Measurements from ENCODE around the gene TPO. TPM values are rescaled to one million over a fixed set of nuclear protein-coding genes. Genes with fewer than 3 reads are reported as not detected.
"Not testable (repeated sequence)": the region's sequence is repeated elsewhere in the genome, so short reads cannot be mapped to it uniquely, and the experiment has no call there.

Gene TPO
- total RNA-seq, 1 experiment from 2014 or later = not detected

- H3K36me3 ChIP-seq; H3K27me3 ChIP-seq; H3K4me1 ChIP-seq; H3K4me3 ChIP-seq; DNase-seq; H3K27ac ChIP-seq; H3K9me3 ChIP-seq (replicated peaks): not testable (repeated sequence)
Observed at GRCh38 chr2:1581257-1581964, 168.1 kb downstream of the TPO start.

GRCh38 chr2:1581965-1582625 is 168.8 kb downstream of the TPO start:
- Histone ChIP-seq H3K9me3 (replicated peaks) (no peaks in the 10 kb centered on the region), H3K27me3 (peaks cover 4% of the 10 kb centered on the region), H3K36me3 (no peaks in the 10 kb centered on the region), H3K27ac (no peak overlapping the region), H3K4me1 (peaks cover 3% of the 10 kb centered on the region; the same call in 1 of the 2 replicates), H3K4me3 (no peak overlapping the region)
- no peak for DNase-seq

GRCh38 chr2:1582891-1583341 is 169.7 kb downstream of the TPO start:
- Histone ChIP-seq H3K27me3 (peaks cover 4% of the 10 kb centered on the region), H3K4me3 (no peak overlapping the region), H3K36me3 (no peaks in the 10 kb centered on the region), H3K4me1 (peaks cover 3% of the 10 kb centered on the region; the same call in 1 of the 2 replicates), H3K27ac (no peak overlapping the region), H3K9me3 (replicated peaks) (no peaks in the 10 kb centered on the region)
- DNase-seq = no peak

- no peak overlapping the region for H3K27ac ChIP-seq
- no peak overlapping the region for H3K4me3 ChIP-seq
- H3K9me3 ChIP-seq (replicated peaks) = no peaks in the 10 kb centered on the region
- peaks cover 8% of the 10 kb centered on the region for H3K4me1 ChIP-seq
- H3K27me3 ChIP-seq = peaks cover 4% of the 10 kb centered on the region
- no peak for DNase-seq
- no peaks in the 10 kb centered on the region for H3K36me3 ChIP-seq
Observed at GRCh38 chr2:1584051-1584531, 170.8 kb downstream of the TPO start.

- H3K36me3 ChIP-seq = no peaks in the 10 kb centered on the region
- H3K4me1 ChIP-seq = peaks cover 15% of the 10 kb centered on the region
- H3K27me3 ChIP-seq = peaks cover 4% of the 10 kb centered on the region
- DNase-seq = no peak
- no peaks in the 10 kb centered on the region for H3K9me3 ChIP-seq (replicated peaks)
- no peak overlapping the region for H3K27ac ChIP-seq
- H3K4me3 ChIP-seq = no peak overlapping the region
Observed at GRCh38 chr2:1584691-1585485, 171.6 kb downstream of the TPO start.

- Histone ChIP-seq H3K27me3 (no peaks in the 10 kb centered on the region; the same call in 1 of the 2 replicates), H3K27ac (no peak overlapping the region), H3K4me1 (peaks cover 13% of the 10 kb centered on the region), H3K36me3 (no peaks in the 10 kb centered on the region), H3K4me3 (no peak overlapping the region), H3K9me3 (replicated peaks) (no peaks in the 10 kb centered on the region)
- no peak for DNase-seq
Observed at GRCh38 chr2:1585635-1586034, 172.4 kb downstream of the TPO start.

GRCh38 chr2:1586251-1586922 is 173.1 kb downstream of the TPO start:
- Histone ChIP-seq H3K4me1 (peaks cover 21% of the 10 kb centered on the region), H3K27me3 (no peaks in the 10 kb centered on the region; the same call in 1 of the 2 replicates), H3K9me3 (replicated peaks) (no peaks in the 10 kb centered on the region), H3K4me3 (no peak overlapping the region), H3K36me3 (no peaks in the 10 kb centered on the region), H3K27ac (no peak overlapping the region)
- DNase-seq = no peak

- Histone ChIP-seq H3K4me3 (no peak overlapping the region), H3K9me3 (replicated peaks) (no peaks in the 10 kb centered on the region), H3K27ac (no peak overlapping the region), H3K27me3 (no peaks in the 10 kb centered on the region; the same call in 1 of the 2 replicates), H3K4me1 (peaks cover 25% of the 10 kb centered on the region), H3K36me3 (no peaks in the 10 kb centered on the region)
- DNase-seq = no peak
Observed at GRCh38 chr2:1586923-1587840, 173.9 kb downstream of the TPO start.

GRCh38 chr2:1588051-1588977 is 175.1 kb downstream of the TPO start:
- Histone ChIP-seq H3K9me3 (replicated peaks) (no peaks in the 10 kb centered on the region), H3K36me3 (no peaks in the 10 kb centered on the region), H3K27ac (no peak overlapping the region), H3K4me1 (peaks cover 34% of the 10 kb centered on the region), H3K27me3 (no peaks in the 10 kb centered on the region; the same call in 1 of the 2 replicates), H3K4me3 (no peak overlapping the region)
- DNase-seq = no peak

GRCh38 chr2:1588978-1589621 is 175.8 kb downstream of the TPO start:
- peaks cover 42% of the 10 kb centered on the region for H3K4me1 ChIP-seq
- no peak overlapping the region for H3K4me3 ChIP-seq
- peak; percentile 57 to 66 for DNase-seq
- H3K27ac ChIP-seq = no peak overlapping the region
- H3K9me3 ChIP-seq (replicated peaks) = no peaks in the 10 kb centered on the region
- no peaks in the 10 kb centered on the region for H3K36me3 ChIP-seq
- H3K27me3 ChIP-seq = no peaks in the 10 kb centered on the region; the same call in 1 of the 2 replicates

GRCh38 chr2:1590596-1591460 is 177.6 kb downstream of the TPO start:
- no peaks in the 10 kb centered on the region for H3K9me3 ChIP-seq (replicated peaks)
- H3K27ac ChIP-seq = no peak overlapping the region
- H3K4me3 ChIP-seq = no peak overlapping the region
- H3K27me3 ChIP-seq = no peaks in the 10 kb centered on the region; the same call in 1 of the 2 replicates
- H3K4me1 ChIP-seq = peaks cover 51% of the 10 kb centered on the region
- peak; percentile 43 to 61 for DNase-seq
- H3K36me3 ChIP-seq = no peaks in the 10 kb centered on the region

GRCh38 chr2:1591461-1591770 is 178.2 kb downstream of the TPO start:
- H3K4me1 ChIP-seq = peaks cover 51% of the 10 kb centered on the region
- peak overlapping the region; percentile 28 for H3K4me3 ChIP-seq
- no peak overlapping the region for H3K27ac ChIP-seq
- no peaks in the 10 kb centered on the region for H3K9me3 ChIP-seq (replicated peaks)
- H3K36me3 ChIP-seq = no peaks in the 10 kb centered on the region
- H3K27me3 ChIP-seq = no peaks in the 10 kb centered on the region; the same call in 1 of the 2 replicates
- DNase-seq = peak in 1 of 2 experiments; percentile 38
